NCI-H146 treated with DMSO at 0.1 percent for 48 hours (cell line): ENCODE measurements around the gene PRR4.

ENCODE experiments used
- DNase-seq: peaks from one replicate; lab custom pipeline; 2025; ENCODE audit not compliant: unreplicated experiment; lab: John Stamatoyannopoulos, UW

The PRR4 gene

GRCh38 chr12:10849425-10849878 lies at the start of gene PRR4:
TSS of gene PRR4 (minus strand) at chr12:10849475. CDS start at chr12:10849437, 38 bp downstream.
- no peak for DNase-seq

GRCh38 chr12:10896854-10897253 lies 47.6 kb upstream of the PRR4 start:
- no peak for DNase-seq

DNA sequence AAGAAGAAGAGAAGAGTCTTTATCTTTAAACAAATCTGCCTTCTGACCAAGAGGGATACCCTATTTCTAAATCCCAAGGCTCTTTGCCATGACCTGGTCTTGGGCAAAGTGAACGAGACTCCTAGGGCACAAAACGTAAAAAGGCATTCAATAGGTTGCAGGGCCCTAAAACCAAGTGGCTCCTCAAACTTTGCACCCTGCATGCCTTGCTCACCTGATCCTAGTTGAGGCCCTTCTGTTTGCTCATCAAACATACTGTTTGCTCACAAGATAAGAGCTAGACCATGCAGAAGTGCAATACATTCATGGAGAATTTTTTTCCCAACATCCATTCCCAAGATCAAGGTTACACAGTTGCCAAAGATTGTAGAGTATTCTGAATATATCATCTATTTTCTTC lies 42.7 kb upstream of the PRR4 start:
- no peak for DNase-seq

DNA sequence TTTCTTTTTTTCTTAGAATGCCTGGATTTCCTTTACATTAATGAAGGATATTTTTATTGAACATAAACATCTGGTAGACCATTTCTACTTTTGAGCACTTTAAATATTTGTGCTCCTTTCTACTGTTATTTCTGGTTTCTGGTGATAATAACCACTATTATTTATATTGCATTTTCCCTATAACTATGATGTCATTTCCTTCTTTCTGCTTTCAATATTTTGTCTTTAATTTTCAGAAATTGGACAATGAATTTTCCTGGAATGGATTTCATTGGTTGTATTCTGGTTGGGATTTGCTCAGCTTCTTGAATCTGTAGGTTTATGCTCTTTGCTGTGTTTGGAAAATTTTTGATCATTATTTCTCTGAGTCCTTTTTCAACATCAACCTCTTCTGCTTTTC lies 40.0 kb upstream of the PRR4 start:
- no peak for DNase-seq

DNA sequence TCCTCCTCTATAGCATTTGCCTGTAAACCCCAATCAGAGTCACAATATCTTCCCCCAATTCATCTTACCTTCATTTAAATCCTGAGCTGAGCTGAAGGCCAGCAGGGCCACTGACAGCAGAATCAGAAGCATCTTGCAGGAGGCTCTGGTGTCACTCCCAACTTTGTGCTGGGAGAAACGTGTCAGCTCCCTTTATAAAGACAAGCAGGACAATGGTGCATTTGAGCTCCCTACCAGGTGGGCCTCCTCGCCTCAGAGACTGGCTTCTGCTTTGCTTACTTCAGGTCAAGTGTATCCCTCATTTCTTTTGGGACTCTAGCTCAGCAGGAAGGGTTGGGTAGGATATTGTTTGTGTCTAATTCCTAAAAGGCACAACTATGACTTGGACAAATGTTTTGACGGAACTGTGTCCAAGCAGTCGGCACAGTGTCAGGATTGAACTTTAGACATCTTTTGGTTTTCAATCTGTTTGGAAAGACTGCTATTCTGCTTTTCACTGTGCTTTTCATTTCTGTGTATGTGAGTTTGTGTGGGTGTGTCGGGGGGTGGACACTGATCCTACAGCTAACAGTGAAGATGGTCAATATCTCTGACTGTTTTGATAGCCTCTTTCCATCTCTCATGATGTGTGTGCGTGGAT lies 34.9 kb upstream of the PRR4 start, which contains the start of gene PRH1:
Gene PRH1 (minus strand): TSS at position 170 of the 640 bp plus-strand sequence. CDS start 38 bp downstream, at position 132.
- DNase-seq: no peak

DNA sequence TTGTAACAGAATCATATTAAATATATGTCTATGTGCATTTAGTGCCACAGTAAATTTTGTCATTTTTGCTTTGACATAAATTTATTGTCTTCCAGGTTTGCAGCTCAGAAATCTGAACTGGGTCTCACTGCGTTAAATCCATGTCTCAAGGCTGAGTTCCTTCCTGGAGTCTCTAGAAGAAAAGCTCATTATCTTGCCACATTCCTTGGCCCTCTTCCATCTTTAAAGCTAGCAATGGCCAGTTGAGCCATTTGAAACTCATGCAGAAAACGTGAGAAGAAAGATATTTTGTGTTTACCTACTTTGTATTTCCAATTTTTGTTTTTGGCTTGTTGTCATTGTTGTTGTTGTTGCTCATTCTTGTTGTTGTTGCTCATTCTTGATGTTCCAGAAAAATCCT lies 24.1 kb upstream of the PRR4 start:
- DNase-seq: no peak

DNA sequence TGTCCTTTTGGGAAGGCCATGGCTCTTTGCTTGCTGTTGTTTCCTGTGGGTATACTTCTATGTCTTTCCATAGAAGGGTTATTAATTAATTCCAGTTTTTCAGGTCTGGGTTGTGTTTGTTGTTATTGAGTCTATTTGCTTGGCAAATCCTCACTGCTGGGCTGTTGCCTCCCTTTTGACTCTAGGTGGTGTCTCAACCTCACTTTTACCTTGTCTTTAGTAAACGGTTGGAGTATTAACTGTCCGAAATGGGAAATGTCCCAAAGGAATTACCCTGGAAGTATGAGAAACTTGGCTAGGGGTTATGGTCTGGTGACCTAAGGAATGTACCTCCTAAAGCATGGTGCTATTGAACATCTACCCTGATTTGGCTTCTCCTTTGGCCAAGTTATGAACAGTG lies 18.1 kb upstream of the PRR4 start:
- DNase-seq: no peak

DNA sequence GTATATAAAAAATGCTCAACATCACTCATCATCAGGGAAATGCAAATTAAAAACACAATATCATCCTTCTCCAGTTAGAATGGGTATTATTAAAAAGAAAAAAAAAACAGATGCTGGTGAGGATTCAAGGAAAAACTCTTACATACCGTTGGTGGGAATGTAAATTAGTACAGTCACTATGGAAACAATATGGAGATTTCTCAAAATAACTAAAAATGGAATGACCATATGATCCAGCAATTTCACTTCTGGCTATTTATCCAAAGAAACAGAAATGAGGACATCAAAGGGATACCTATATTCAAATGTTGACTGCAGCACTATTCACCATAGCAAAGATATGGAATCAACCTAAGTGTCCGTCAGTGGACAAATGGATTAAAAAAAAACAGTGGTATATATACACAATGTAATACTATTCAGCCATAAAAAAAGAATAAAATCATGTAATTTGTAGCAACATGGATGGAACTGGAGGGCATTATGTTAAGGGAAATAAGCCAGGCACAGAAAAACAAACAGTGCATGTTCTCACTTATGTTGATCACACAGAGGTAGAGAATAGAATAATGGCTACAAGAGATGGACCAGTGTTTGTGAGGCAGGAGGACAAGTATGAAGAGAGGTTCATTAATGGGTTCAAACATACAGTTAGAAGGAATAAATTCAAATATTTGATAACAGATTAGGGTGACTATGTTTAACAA lies 14.4 kb upstream of the PRR4 start:
- no peak for DNase-seq

DNA sequence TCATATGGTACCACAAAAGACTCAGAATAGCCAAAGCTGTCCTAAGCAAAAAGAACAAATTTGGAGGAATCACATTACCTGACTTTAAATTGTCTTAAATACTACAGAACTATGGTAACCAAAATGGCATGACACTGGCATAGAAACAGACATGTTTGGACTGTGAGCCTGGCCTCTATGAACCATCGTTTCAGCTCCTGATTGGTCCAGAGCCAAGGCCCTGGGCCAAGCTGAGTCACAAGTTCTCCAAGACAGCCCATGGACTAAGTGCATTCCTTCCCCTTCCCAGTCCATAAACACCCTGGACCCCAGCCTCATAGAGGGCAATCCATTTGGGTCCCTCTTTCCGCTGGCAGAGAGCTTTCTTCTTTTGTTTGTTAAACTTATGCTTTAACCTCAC lies 12.1 kb upstream of the PRR4 start:
- DNase-seq: no peak

DNA sequence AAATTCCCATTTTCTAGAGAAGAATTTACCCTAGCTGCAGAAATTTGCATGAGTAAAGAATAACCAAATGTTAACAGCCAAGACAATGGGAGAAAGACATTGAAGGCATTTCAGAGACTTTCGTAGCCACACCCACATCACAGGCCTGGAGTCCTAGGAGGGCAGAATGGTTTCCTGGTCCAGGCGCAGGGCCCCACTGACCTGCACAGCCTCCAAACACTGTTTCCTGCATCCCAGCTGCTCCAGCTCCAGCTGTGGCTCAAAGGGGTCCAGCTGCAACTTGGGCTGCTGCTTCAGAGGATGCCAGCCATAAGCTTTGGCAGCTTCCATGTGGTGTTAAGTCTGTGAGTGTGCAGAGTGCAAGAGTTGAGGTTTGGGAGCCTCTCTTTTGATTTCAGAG lies 6.5 kb upstream of the PRR4 start:
- no peak for DNase-seq

DNA sequence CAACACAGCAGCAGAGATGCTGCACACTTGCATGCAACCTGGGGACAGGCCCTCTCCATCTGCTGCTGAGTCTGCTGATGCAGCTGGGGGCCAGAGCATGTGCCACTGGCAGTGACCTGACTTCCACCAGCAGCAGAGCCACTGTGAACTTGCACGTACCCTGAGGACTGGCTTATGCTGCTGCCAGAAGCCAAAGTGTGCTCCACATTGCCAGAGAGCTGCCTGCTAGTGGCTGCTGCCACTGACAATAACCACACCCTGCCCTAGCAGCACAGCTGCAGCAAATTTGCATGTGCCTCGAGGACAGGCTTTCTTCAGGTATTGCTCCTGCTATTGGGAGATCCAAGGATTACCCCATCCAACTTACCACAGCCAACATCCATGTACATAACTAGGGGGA lies 4.5 kb upstream of the PRR4 start:
- no peak for DNase-seq

- no peak for DNase-seq
Measured at GRCh38 chr12:10851243-10851858, 2.1 kb upstream of the PRR4 start.

GRCh38 chr12:10847744-10848143 lies 1.5 kb downstream of the PRR4 start:
- DNase-seq: no peak

DNA sequence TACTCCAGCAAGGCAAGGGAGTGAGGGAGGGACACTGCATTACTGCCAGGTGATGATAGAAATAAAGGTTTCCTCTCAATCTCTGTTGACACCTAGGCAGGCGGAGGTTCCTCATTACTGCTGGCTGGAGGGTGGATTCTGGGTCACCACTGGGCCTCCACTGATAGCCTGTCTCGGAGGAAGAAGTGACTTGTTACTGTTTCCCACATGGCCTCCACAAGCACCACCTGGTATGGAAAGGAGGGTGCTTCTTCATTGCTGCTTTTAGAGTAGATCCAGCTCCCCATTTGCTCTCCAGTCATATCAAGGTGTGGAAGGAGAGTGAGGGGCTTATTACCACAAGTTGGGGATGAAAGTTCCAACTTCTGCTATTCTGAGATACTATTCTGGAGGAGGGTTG lies 6.4 kb downstream of the PRR4 start:
- DNase-seq: no peak

DNA sequence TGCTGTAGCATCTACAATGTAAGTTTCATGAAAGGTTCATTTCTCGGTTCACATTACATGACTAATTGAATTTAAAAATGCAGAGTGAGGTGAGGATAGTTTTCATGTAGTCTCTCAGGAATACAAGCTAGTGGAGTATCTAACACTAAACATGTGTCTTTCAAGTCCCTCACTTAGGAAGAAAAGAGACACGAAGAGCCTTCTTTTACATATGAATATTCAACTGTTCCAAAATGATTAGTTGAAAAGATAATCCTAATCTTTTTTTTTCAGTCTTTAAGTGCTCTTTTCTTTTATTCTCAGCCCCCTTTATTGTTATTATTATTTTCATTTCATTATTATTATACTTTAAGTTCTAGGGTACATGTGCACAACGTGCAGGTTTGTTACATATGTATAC lies 10.8 kb downstream of the PRR4 start:
- no peak for DNase-seq

- no peak for DNase-seq
Measured at GRCh38 chr12:10829994-10830393, 19.3 kb downstream of the PRR4 start.

DNA sequence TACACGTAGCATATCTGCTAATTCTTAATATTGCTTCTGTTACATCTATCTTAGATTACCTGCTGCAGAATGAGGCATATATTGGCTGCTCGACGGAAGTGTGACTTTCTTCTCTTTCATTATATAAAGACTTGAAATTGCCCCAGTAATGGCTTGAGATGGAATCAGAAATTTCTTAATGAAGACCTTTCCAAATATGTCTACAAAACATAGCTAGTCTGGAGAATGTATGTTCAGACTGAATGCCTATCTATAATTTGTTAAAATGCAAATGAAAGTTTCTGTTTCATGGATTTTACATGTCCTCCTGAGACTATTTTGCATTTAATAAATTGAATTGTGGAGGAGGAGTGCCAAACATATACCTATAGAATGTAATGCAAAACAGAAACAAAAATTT lies 23.0 kb downstream of the PRR4 start, which contains the start of gene TAS2R10:
Gene TAS2R10 (minus strand): TSS at position 101 of the 400 bp plus-strand sequence. CDS start 89 bp downstream, at position 12.
- DNase-seq: no peak

GRCh38 chr12:10824957-10825356 lies 24.3 kb downstream of the PRR4 start:
- DNase-seq: no peak

DNA sequence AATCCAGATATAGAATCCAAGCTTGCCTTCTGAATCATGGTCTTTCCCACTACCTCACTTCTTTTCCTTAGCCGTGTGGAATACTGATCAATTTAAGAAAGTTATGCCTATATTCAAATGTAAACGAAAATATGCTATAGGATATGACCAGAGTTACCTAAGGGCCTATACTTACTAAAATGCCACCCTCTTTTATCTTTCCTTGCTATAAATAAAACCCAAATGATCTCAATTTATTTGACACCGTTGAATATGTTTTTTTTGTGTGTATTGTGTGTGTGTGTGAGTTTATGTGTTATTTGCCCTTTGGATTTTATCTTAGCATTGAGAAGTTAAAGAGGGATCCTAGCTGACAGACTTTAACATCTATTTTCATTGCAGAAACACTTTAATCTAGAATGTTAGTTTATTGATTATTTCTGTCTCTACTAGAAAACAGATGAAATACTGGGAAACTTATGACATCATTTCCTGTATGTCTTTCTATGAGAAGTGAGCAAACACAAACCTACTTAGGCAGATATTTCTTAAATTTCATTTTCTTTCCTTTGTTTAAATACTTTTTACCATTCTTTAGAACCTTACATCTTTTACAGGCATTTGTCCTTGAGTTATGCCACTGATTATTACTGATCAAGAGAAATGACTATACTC lies 37.3 kb downstream of the PRR4 start:
- DNase-seq: no peak

DNA sequence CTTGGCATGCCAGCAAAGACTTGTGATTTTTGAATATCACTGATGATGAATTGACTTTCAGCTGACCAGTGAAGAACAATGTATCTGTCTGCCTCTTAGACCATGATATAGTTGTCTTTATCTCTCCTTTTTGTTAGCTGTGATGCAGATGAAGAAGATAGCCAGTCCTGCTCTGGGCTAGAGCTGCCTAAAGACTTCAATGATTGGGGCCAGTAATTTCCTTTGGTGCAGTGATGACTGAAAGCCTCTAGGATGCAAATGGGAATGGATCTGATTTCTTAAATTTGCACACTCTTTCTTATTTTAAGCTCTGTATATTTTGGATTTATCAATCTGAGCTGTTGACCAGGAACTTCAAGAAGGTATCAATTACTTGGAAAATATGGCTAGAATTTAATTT lies 39.2 kb downstream of the PRR4 start, which contains the start of gene TAS2R9:
Gene TAS2R9 (minus strand): TSS at position 101 of the 400 bp plus-strand sequence. CDS start 93 bp downstream, at position 8.
- DNase-seq: no peak

GRCh38 chr12:10807186-10807585 lies 42.1 kb downstream of the PRR4 start, which contains the start of gene TAS2R8:
TSS of gene TAS2R8 (minus strand) at chr12:10807286. CDS start at chr12:10806980, 306 bp downstream.
- DNase-seq: no peak
